Measurements from ENCODE around the gene SLC26A8.

SLC26A8 gene

DNA sequence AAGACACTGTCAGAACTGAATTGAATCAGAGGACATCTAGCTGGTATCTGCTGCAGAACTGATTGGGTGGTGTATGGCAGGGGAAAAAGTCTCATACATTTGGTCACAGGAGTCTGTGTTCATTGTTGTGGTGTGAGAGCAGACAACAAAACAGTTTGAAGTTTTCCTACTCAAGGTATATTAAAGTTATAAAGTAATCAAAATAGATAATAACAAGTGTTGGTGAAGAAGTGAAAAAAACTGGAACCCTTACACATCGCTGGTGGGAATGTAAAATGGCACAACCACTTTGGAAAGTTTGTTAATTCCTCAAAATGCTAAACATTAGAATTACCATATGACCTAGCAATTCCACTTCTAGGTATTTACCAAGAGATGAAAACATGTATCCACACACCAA lies 128.2 kb downstream of the SLC26A8 start:
- H3K4me1 ChIP-seq (ENCODE audit: insufficient read depth, low read length), result 0 out of 2 replicates have a peak, but pooled peaks cover 2% of the 10 kb centered on the region
- DNase-seq (no peak), ATAC-seq (ENCODE audit: insufficient read depth, low read depth) (no peak)
- H3K4me3 ChIP-seq (ENCODE audit: low read depth in 1 of 2, low read length in 2 of 2), result no peak overlapping the region
- H4K20me1 ChIP-seq (ENCODE audit: insufficient read depth, low read length), result peaks cover 63% of the 10 kb centered on the region; the same call in 1 of the 2 replicates
- no peaks in the 10 kb centered on the region for H3K27me3 ChIP-seq (ENCODE audit: insufficient read depth, low read length, poor library complexity)
- no peak overlapping the region for H2AFZ ChIP-seq (ENCODE audit: low read depth, low read length)
- H3K4me2 ChIP-seq (ENCODE audit: insufficient read depth, low read length), result no peak overlapping the region
- H3K36me3 ChIP-seq (ENCODE audit: insufficient read depth, low read length), result peaks cover 50% of the 10 kb centered on the region
- no peak overlapping the region for H3K9ac ChIP-seq (ENCODE audit: low read depth, low read length)
- H3K9me3 ChIP-seq (ENCODE audit: insufficient read depth, low read length, severe bottlenecking), result no peaks in the 10 kb centered on the region
- no peak for TF ChIP-seq EZH2 (IDR thresholded peaks at IDR 0.05; ENCODE audit: borderline replicate concordance, low read depth, low read length, severe bottlenecking)
- TF ChIP-seq, protein P1, sequence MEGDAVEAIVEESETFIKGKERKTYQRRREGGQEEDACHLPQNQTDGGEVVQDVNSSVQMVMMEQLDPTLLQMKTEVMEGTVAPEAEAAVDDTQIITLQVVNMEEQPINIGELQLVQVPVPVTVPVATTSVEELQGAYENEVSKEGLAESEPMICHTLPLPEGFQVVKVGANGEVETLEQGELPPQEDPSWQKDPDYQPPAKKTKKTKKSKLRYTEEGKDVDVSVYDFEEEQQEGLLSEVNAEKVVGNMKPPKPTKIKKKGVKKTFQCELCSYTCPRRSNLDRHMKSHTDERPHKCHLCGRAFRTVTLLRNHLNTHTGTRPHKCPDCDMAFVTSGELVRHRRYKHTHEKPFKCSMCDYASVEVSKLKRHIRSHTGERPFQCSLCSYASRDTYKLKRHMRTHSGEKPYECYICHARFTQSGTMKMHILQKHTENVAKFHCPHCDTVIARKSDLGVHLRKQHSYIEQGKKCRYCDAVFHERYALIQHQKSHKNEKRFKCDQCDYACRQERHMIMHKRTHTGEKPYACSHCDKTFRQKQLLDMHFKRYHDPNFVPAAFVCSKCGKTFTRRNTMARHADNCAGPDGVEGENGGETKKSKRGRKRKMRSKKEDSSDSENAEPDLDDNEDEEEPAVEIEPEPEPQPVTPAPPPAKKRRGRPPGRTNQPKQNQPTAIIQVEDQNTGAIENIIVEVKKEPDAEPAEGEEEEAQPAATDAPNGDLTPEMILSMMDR (IDR thresholded peaks at IDR 0.05; ENCODE audit: borderline replicate concordance, extremely low read depth, low read length, poor library complexity, severe bottlenecking), result no peak
- peaks cover 97% of the 10 kb centered on the region for H3K79me2 ChIP-seq (ENCODE audit: insufficient read depth, low read length)
- H3K27ac ChIP-seq (ENCODE audit: low read length), result no peak overlapping the region

DNA sequence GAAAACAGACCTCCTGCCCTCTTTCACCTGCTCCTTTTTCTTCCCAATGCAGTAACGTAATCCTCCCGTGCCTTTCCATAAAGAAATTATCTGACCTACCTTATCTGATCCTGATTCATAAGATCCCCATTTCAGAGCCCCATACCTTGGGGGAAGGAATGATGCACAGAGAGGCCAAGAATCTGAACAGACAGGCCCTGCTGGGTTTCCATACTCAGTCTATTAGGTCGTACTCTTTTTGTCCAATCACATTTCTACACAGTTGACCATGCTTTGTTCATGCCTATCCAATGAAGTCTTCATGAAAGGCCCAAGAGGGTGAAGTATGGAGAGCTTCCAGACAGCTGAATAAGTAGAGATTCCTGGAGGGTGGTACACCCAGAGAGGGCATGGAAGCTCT lies 128.9 kb downstream of the SLC26A8 start:
- Histone ChIP-seq H3K4me2 (ENCODE audit: insufficient read depth, low read length) (no peak overlapping the region), H3K36me3 (ENCODE audit: insufficient read depth, low read length) (peaks cover 48% of the 10 kb centered on the region), H3K9me3 (ENCODE audit: insufficient read depth, low read length, severe bottlenecking) (no peaks in the 10 kb centered on the region), H3K4me1 (ENCODE audit: insufficient read depth, low read length) (0 out of 2 replicates have a peak, but pooled peaks cover 2% of the 10 kb centered on the region), H3K27me3 (ENCODE audit: insufficient read depth, low read length, poor library complexity) (no peaks in the 10 kb centered on the region), H3K9ac (ENCODE audit: low read depth, low read length) (no peak overlapping the region), H4K20me1 (ENCODE audit: insufficient read depth, low read length) (peaks cover 59% of the 10 kb centered on the region; the same call in 1 of the 2 replicates), H3K27ac (ENCODE audit: low read length) (no peak overlapping the region), H3K4me3 (ENCODE audit: low read depth in 1 of 2, low read length in 2 of 2) (no peak overlapping the region), H3K79me2 (ENCODE audit: insufficient read depth, low read length) (peaks cover 96% of the 10 kb centered on the region), H2AFZ (ENCODE audit: low read depth, low read length) (no peak overlapping the region)
- ATAC-seq (ENCODE audit: insufficient read depth, low read depth) (no peak), DNase-seq (no peak)
- TF ChIP-seq, protein P1 (IDR thresholded peaks at IDR 0.05; ENCODE audit: borderline replicate concordance, extremely low read depth, low read length, poor library complexity, severe bottlenecking), result no peak
- no peak for TF ChIP-seq EZH2 (IDR thresholded peaks at IDR 0.05; ENCODE audit: borderline replicate concordance, low read depth, low read length, severe bottlenecking)

DNA sequence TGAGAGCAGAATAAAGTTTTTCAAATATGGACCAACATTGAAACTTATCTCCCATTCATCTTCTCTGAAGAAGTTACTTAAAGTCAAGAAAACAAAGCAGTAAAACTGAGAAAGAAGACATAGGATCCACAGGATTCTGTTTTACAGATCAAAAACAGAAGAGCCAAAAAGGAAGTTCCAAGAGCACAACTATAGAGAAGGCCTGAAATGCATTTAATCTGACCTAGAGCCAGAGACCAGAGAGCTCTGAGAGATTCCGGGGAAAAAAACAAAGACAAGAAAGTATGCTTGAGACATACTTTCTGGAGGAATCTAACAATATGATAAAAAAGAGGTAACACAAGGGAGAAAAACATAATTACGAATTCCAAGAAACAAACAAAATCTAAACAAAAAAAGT lies 129.7 kb downstream of the SLC26A8 start:
- ATAC-seq (ENCODE audit: insufficient read depth, low read depth), result no peak
- Histone ChIP-seq H3K4me2 (ENCODE audit: insufficient read depth, low read length) (no peak overlapping the region), H2AFZ (ENCODE audit: low read depth, low read length) (no peak overlapping the region), H3K36me3 (ENCODE audit: insufficient read depth, low read length) (peaks cover 48% of the 10 kb centered on the region), H3K4me3 (ENCODE audit: low read depth in 1 of 2, low read length in 2 of 2) (no peak overlapping the region), H3K9me3 (ENCODE audit: insufficient read depth, low read length, severe bottlenecking) (no peaks in the 10 kb centered on the region), H3K27ac (ENCODE audit: low read length) (no peak overlapping the region), H3K27me3 (ENCODE audit: insufficient read depth, low read length, poor library complexity) (no peaks in the 10 kb centered on the region), H4K20me1 (ENCODE audit: insufficient read depth, low read length) (peaks cover 52% of the 10 kb centered on the region; the same call in 1 of the 2 replicates), H3K79me2 (ENCODE audit: insufficient read depth, low read length) (peaks cover 91% of the 10 kb centered on the region), H3K9ac (ENCODE audit: low read depth, low read length) (no peak overlapping the region), H3K4me1 (ENCODE audit: insufficient read depth, low read length) (0 out of 2 replicates have a peak, but pooled peaks cover 2% of the 10 kb centered on the region)
- TF ChIP-seq EZH2 (IDR thresholded peaks at IDR 0.05; ENCODE audit: borderline replicate concordance, low read depth, low read length, severe bottlenecking), result no peak
- TF ChIP-seq, protein P1 (IDR thresholded peaks at IDR 0.05; ENCODE audit: borderline replicate concordance, extremely low read depth, low read length, poor library complexity, severe bottlenecking), result no peak
- DNase-seq, result no peak
